Measurements from ENCODE around the gene TFR2. TPM values are rescaled to one million over a fixed set of nuclear protein-coding genes. Genes with fewer than 3 reads are reported as not detected.

Gene TFR2
- total and polyA plus RNA-seq, 2 of the 13 experiments (the other 11 are each of a cell fraction or from before 2014, with no cell fraction given), result 36.9 to 64.2 TPM

GRCh38 chr7:100604976-100605911, 36.1 kb downstream of the TFR2 start:
- H3K9ac ChIP-seq (ENCODE audit: insufficient read depth, low read depth, low read length), result no peak overlapping the region
- H4K20me1 ChIP-seq (ENCODE audit: insufficient read depth, low read length), result no peaks in the 10 kb centered on the region
- no peaks in the 10 kb centered on the region for H3K79me2 ChIP-seq (ENCODE audit: insufficient read depth, low read length)
- H2AFZ ChIP-seq (ENCODE audit: low read length), result no peak overlapping the region
- no peak overlapping the region for H3K27ac ChIP-seq (ENCODE audit: extremely low read length, insufficient read depth, low read length)
- H3K9me3 ChIP-seq (ENCODE audit: low read length), result no peaks in the 10 kb centered on the region
- DNase-seq (ENCODE audit: low spot score) (no peak), ATAC-seq (no peak), FAIRE-seq (no peak)
- POLR2A ChIA-PET, result no interaction called here
- no peak overlapping the region for H3K4me3 ChIP-seq (replicated peaks in 1 of 3; ENCODE audit: insufficient read depth in 1 of 3, low read depth in 2 of 3, low read length in 3 of 3)
- BruUV-seq (replicated peaks), result no TSS peak
- no peak overlapping the region for H3K4me2 ChIP-seq (ENCODE audit: low read depth, low read length)
- H3K27me3 ChIP-seq (ENCODE audit: control insufficient read depth in 1 of 2, insufficient read depth in 2 of 2, low read length in 2 of 2), result no peaks in the 10 kb centered on the region
- in situ Hi-C loops (cut with HindIII; ENCODE audit: extremely low pct_ligation_motif_present, low pct_unique_long_range_greater_than_20kb), result no loop called here
- H3K4me1 ChIP-seq (ENCODE audit: insufficient read depth, low read length), result peaks cover 39% of the 10 kb centered on the region
- CTCF ChIA-PET (ENCODE audit: low intra/inter-chr PET ratio, low total read pairs), result no interaction called here
- intact Hi-C loops (cut with micrococcal nuclease; ENCODE audit: unreplicated experiment), result no loop called here
- 95% methylated on average over 67 of the region's 68 CpGs for WGBS (ENCODE audit: low lambda C conversion rate)
- no peaks in the 10 kb centered on the region for H3K36me3 ChIP-seq (replicated peaks in 1 of 2; ENCODE audit: control insufficient read depth in 1 of 2, insufficient read depth in 2 of 2, low read length in 2 of 2)
- TF ChIP-seq TAF1 (CRISPR knock-in tag; IDR thresholded peaks at IDR 0.05), result no peak
- no peak for TF ChIP-seq ZSCAN25 (CRISPR knock-in tag; IDR thresholded peaks at IDR 0.05)
- no peak for TF ChIP-seq SOX6 (IDR thresholded peaks at IDR 0.05)
- no peak for TF ChIP-seq SOX6 (CRISPR knock-in tag; IDR thresholded peaks at IDR 0.05)
- TF ChIP-seq ZBTB40 (IDR thresholded peaks at IDR 0.05), result no peak
- TF ChIP-seq ZBTB40 (CRISPR knock-in tag; IDR thresholded peaks at IDR 0.05), result no peak
- TF ChIP-seq ISL2 (CRISPR knock-in tag; IDR thresholded peaks at IDR 0.05), result no peak
- TF ChIP-seq GRHL1 (CRISPR knock-in tag; conservative IDR thresholded peaks at IDR 0.05), result no peak
- no peak for TF ChIP-seq ZNF292 (CRISPR knock-in tag; IDR thresholded peaks at IDR 0.05; ENCODE audit: borderline replicate concordance, low read depth)
- no peak for TF ChIP-seq KLF9 (CRISPR knock-in tag; IDR thresholded peaks at IDR 0.05; ENCODE audit: low read depth)
- no peak for TF ChIP-seq TMF1 (CRISPR knock-in tag; IDR thresholded peaks at IDR 0.05; ENCODE audit: low read depth)
- TF ChIP-seq NFE2L1 (CRISPR knock-in tag; IDR thresholded peaks at IDR 0.05; ENCODE audit: borderline replicate concordance), result no peak
- TF ChIP-seq MAFK (conservative IDR thresholded peaks at IDR 0.05 in 1 of 2, IDR thresholded peaks at IDR 0.05 in 1 of 2; ENCODE audit: low read length in 2 of 2), result no peak
- TF ChIP-seq ZNF761 (CRISPR knock-in tag; conservative IDR thresholded peaks at IDR 0.05), result no peak
- no peak for TF ChIP-seq RAD51 (IDR thresholded peaks at IDR 0.05; ENCODE audit: borderline replicate concordance)
